Measurements from ENCODE around the gene CCDC158.
A peak's percentile ranks its signal among the peaks of the same experiment; 100 is the strongest.
"Not testable (repeated sequence)": the region's sequence is repeated elsewhere in the genome, so short reads cannot be mapped to it uniquely, and the experiment has no call there.

CCDC158 gene

DNA sequence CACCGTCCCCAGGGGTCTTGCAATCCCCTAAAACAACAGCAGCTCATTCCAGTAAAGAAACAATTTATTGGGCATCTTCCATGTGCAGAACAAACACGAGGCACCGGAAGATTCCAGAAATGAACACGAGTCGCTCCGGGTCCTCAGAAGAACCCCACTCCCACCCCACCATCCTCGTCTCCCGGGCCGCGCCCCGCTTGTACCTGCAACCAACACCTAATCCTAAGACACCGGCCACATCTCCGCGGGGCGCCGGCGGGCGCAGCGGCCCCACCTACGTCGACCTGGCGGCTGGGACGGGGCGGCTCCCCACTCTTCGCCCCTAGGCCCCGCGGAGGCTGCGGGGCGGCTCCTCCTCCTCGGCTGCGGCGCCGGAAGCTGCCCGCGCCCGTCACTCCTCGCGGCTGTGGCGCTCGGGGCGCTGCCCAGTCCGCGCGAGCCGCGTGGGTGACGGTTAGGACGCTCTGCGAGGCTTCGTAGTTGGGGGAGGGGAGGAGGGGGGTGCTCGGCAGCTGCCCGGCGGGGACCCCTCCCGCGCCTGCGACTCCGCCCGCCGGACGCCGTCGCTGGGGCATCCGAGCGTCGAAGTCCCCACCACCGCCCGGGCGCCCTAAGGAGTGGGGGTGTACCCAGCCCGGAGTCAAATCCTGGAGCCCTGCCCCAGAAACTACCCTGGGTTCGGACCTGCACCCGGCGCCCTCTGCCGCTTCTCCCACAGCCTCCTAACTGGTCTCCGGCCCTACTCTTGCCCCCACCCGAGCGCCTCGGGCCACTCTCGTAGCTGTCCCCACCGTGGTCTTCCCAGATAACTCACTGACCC is at the start of gene CCDC158:
CCDC158 (minus strand) TSS at position 380 of the 820 bp plus-strand sequence. CDS start 17,934 bp downstream, outside the sequence.
- Histone ChIP-seq H3K4me1 (ENCODE audit: control insufficient read depth in 5 of 5, insufficient read depth in 5 of 5, low read length in 5 of 5) (peaks cover 0 to 23% (median 11%) of the 10 kb centered on the region in 5 donors), H3K27ac (ENCODE audit: low read depth, low read length) (no peak within 1 kb of the TSS), H3K9me3 (ENCODE audit: control insufficient read depth in 5 of 5, low read length in 5 of 5) (no peaks in the 10 kb centered on the region), H3K36me3 (ENCODE audit: control insufficient read depth in 5 of 5, insufficient read depth in 5 of 5, low read length in 5 of 5) (no peaks in the 10 kb centered on the region), H3K27me3 (ENCODE audit: control insufficient read depth in 5 of 5, insufficient read depth in 4 of 5, low read length in 5 of 5) (no peaks in the 10 kb centered on the region), H3K9ac (ENCODE audit: low read length in 5 of 5) (peak within 1 kb of the TSS in 3 of 5 donors; percentile 1 to 52 (median 40)), H3K4me3 (ENCODE audit: low read depth in 1 of 5, low read length in 5 of 5) (peak within 1 kb of the TSS; percentile 53 to 75 (median 67))

DNA sequence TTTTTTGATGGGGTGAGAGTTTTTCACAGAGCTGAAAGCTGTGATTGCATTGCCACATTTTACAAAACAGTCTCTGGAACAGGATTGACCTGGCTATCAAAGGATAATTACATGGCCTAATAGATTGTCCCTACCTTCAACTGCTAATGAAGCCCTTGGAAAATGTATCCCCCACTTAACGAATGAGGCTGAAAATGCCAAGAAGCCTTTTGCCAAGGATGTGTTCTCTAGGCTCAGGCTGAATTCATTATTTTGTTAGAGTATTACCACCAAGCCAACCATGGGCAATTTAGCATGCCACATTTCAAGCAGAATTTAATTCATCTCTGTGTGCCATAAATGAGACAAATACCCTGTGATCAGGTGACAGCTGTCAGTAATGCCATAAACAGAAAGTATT is 49.6 kb upstream of the CCDC158 start:
- H3K9ac ChIP-seq (ENCODE audit: low read length in 5 of 5), result no peak overlapping the region
- no peaks in the 10 kb centered on the region for H3K27me3 ChIP-seq (ENCODE audit: control insufficient read depth in 5 of 5, insufficient read depth in 4 of 5, low read length in 5 of 5)
- no peaks in the 10 kb centered on the region for H3K36me3 ChIP-seq (ENCODE audit: control insufficient read depth in 5 of 5, insufficient read depth in 5 of 5, low read length in 5 of 5)
- no peak overlapping the region for H3K27ac ChIP-seq (ENCODE audit: low read depth, low read length)
- H3K9me3 ChIP-seq (ENCODE audit: control insufficient read depth in 5 of 5, low read length in 5 of 5), result no peaks in the 10 kb centered on the region
- no peaks in the 10 kb centered on the region for H3K4me1 ChIP-seq (ENCODE audit: control insufficient read depth in 5 of 5, insufficient read depth in 5 of 5, low read length in 5 of 5)
- H3K4me3 ChIP-seq (ENCODE audit: low read depth in 1 of 5, low read length in 5 of 5), result no peak overlapping the region

DNA sequence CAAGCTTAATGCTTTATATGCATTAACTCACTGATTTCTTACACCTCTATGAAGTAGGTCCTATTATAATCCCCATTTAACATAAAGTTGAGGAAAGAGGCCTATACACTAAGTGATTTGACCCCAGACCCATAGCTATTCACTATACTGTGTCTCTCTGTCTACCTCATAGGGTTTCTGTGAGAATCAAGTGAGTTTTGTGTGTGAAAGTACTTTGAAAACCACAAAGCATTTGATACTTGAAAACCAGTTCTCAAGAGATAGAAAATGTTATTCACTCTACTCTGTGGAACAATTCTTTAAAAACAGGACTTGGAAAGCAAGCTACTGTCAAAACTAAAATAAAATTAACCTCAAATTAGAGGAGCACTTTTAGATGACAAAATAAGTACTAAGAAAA is 49.1 kb upstream of the CCDC158 start:
- H3K27ac ChIP-seq (ENCODE audit: low read depth, low read length), result no peak overlapping the region
- no peaks in the 10 kb centered on the region for H3K27me3 ChIP-seq (ENCODE audit: control insufficient read depth in 5 of 5, insufficient read depth in 4 of 5, low read length in 5 of 5)

DNA sequence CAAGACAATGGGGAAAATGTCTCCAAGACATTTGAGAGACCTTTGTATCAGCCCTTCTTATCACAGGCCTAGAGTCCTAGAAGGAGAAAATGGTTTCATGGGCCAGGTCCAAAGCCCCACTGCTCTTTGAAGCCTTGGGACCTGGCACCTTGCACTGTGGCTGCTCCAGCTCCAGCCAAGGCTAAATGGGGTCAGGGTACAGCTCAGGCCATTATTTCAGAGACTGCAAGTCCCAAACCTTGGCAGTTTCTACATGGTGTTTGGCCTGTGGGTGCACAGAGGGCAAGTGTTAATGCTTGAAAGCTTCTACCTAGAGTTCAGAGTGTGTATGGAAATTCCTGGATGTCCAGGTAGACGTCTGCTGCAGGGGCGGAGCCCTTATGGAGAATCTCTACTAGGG is 42.6 kb upstream of the CCDC158 start:
- no peak overlapping the region for H3K27ac ChIP-seq (ENCODE audit: low read depth, low read length)
- peaks cover 0 to 12% (median 0%) of the 10 kb centered on the region in 5 donors for H3K4me1 ChIP-seq (ENCODE audit: control insufficient read depth in 5 of 5, insufficient read depth in 5 of 5, low read length in 5 of 5)
- H3K27me3 ChIP-seq (ENCODE audit: control insufficient read depth in 5 of 5, insufficient read depth in 4 of 5, low read length in 5 of 5), result no peaks in the 10 kb centered on the region
- peaks cover 0 to 13% (median 8%) of the 10 kb centered on the region in 5 donors for H3K9me3 ChIP-seq (ENCODE audit: control insufficient read depth in 5 of 5, low read length in 5 of 5)
- H3K9ac ChIP-seq (ENCODE audit: low read length in 5 of 5), result no peak overlapping the region
- peak overlapping the region in 1 of 5 donors; percentile 11 for H3K4me3 ChIP-seq (ENCODE audit: low read depth in 1 of 5, low read length in 5 of 5)
- no peaks in the 10 kb centered on the region for H3K36me3 ChIP-seq (ENCODE audit: control insufficient read depth in 5 of 5, insufficient read depth in 5 of 5, low read length in 5 of 5)

More for the DNA sequence above, 49.1 kb upstream of the CCDC158 start:
- Histone ChIP-seq H3K9me3 (ENCODE audit: control insufficient read depth in 5 of 5, low read length in 5 of 5) (no peaks in the 10 kb centered on the region), H3K4me1 (ENCODE audit: control insufficient read depth in 5 of 5, insufficient read depth in 5 of 5, low read length in 5 of 5) (no peaks in the 10 kb centered on the region), H3K4me3 (ENCODE audit: low read depth in 1 of 5, low read length in 5 of 5) (no peak overlapping the region), H3K9ac (ENCODE audit: low read length in 5 of 5) (no peak overlapping the region), H3K36me3 (ENCODE audit: control insufficient read depth in 5 of 5, insufficient read depth in 5 of 5, low read length in 5 of 5) (no peaks in the 10 kb centered on the region)

DNA sequence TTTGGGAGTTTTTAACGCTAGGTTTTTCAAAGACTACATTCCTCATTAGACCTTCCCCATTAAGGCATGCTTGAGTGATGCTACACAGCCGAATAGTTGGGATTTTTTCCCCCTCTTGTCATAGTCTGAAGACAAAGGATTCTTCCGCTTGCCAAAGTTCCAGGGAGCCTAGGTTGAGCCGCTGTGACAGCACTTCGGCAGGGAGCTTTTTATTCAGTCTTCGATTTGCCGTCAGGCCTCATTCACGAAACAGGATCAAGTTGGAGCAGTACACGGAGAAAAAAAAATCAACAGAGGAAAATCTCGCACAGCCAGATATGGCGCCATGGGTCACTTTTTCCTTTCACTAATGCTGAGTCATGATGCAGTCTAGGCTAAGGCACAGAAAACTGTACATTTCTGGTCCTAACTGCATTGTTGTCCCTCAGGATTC is 38.4 kb upstream of the CCDC158 start:
- Histone ChIP-seq H3K36me3 (ENCODE audit: control insufficient read depth in 5 of 5, insufficient read depth in 5 of 5, low read length in 5 of 5) (no peaks in the 10 kb centered on the region), H3K4me3 (ENCODE audit: low read depth in 1 of 5, low read length in 5 of 5) (no peak overlapping the region), H3K9me3 (ENCODE audit: control insufficient read depth in 5 of 5, low read length in 5 of 5) (peaks cover 0 to 13% (median 8%) of the 10 kb centered on the region in 5 donors), H3K27ac (ENCODE audit: low read depth, low read length) (no peak overlapping the region), H3K27me3 (ENCODE audit: control insufficient read depth in 5 of 5, insufficient read depth in 4 of 5, low read length in 5 of 5) (no peaks in the 10 kb centered on the region), H3K4me1 (ENCODE audit: control insufficient read depth in 5 of 5, insufficient read depth in 5 of 5, low read length in 5 of 5) (peaks cover 0 to 12% (median 0%) of the 10 kb centered on the region in 5 donors), H3K9ac (ENCODE audit: low read length in 5 of 5) (no peak overlapping the region)

DNA sequence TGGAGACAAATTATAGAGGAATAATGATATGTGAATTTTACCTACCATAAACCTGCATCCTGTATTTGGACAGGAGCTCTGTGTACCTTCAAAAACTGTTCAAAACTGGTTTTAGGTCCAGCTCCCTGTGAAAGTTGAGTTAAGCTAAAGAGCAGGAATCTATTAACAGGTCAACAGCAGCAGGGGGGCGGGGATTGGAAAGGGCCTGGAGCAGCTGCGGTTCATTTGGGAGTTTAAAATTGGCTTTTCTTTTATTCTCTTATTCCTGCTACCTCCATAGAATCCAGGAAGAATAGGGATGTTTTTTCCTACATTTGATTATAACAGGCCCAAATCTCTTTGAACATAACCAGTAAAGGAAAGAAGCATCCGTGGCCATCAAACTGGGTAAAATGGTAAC is 37.9 kb upstream of the CCDC158 start:
- Histone ChIP-seq H3K9me3 (ENCODE audit: control insufficient read depth in 5 of 5, low read length in 5 of 5) (peaks cover 0 to 10% (median 5%) of the 10 kb centered on the region in 5 donors), H3K27ac (ENCODE audit: low read depth, low read length) (no peak overlapping the region)

DNA sequence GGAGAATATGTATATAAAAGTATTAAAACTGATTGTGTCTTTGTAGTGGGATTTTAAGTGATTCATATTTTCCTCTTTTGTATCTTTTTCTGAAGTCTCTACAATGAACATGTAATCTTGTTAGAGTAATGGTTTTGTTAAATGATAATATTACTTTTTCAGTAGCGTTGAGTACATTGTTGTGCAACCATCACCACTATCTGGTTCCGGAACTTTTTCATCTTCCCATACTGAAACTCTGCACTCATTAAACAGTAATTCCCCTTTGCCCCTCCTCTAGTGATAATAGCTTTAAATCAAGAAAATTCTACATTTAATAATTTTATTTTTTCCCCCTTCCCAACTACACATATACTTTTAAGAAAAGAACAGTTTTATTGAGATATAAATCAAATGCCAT is 37.4 kb upstream of the CCDC158 start:
- no peak overlapping the region for H3K4me3 ChIP-seq (ENCODE audit: low read depth in 1 of 5, low read length in 5 of 5)
- no peak overlapping the region for H3K9ac ChIP-seq (ENCODE audit: low read length in 5 of 5)
- H3K9me3 ChIP-seq (ENCODE audit: control insufficient read depth in 5 of 5, low read length in 5 of 5), result peaks cover 0 to 5% (median under 1%) of the 10 kb centered on the region in 5 donors
- H3K27ac ChIP-seq (ENCODE audit: low read depth, low read length), result no peak overlapping the region
- no peaks in the 10 kb centered on the region for H3K36me3 ChIP-seq (ENCODE audit: control insufficient read depth in 5 of 5, insufficient read depth in 5 of 5, low read length in 5 of 5)
- H3K27me3 ChIP-seq (ENCODE audit: control insufficient read depth in 5 of 5, insufficient read depth in 4 of 5, low read length in 5 of 5), result no peaks in the 10 kb centered on the region
- H3K4me1 ChIP-seq (ENCODE audit: control insufficient read depth in 5 of 5, insufficient read depth in 5 of 5, low read length in 5 of 5), result peaks cover 0 to 12% (median 0%) of the 10 kb centered on the region in 5 donors

More for the DNA sequence above, 37.9 kb upstream of the CCDC158 start:
- Histone ChIP-seq H3K4me1 (ENCODE audit: control insufficient read depth in 5 of 5, insufficient read depth in 5 of 5, low read length in 5 of 5) (peaks cover 0 to 12% (median 0%) of the 10 kb centered on the region in 5 donors), H3K27me3 (ENCODE audit: control insufficient read depth in 5 of 5, insufficient read depth in 4 of 5, low read length in 5 of 5) (no peaks in the 10 kb centered on the region), H3K4me3 (ENCODE audit: low read depth in 1 of 5, low read length in 5 of 5) (no peak overlapping the region), H3K36me3 (ENCODE audit: control insufficient read depth in 5 of 5, insufficient read depth in 5 of 5, low read length in 5 of 5) (no peaks in the 10 kb centered on the region), H3K9ac (ENCODE audit: low read length in 5 of 5) (no peak overlapping the region)

DNA sequence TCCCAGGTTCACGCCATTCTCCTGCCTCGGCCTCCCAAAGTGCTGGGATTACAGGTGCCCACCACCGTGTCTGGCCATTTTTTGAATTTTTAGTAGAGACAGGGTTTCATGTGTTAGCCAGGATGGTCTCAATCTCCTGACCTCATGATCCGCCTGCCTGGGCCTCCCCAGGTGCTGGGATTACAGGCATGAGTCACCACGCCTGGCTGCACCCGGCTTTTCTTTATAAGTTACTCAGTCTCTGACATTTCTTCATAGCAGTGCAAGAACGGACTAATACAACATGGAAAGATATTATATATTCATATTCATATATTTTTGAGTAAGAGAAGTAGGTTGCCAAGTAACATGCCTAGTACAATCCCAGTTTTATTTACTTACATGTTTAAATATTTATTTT is 36.9 kb upstream of the CCDC158 start:
- H3K27ac ChIP-seq (ENCODE audit: low read depth, low read length), result no peak overlapping the region
- H3K27me3 ChIP-seq (ENCODE audit: control insufficient read depth in 5 of 5, insufficient read depth in 4 of 5, low read length in 5 of 5), result no peaks in the 10 kb centered on the region
- no peak overlapping the region for H3K9ac ChIP-seq (ENCODE audit: low read length in 5 of 5)
- H3K36me3 ChIP-seq (ENCODE audit: control insufficient read depth in 5 of 5, insufficient read depth in 5 of 5, low read length in 5 of 5), result no peaks in the 10 kb centered on the region
- H3K4me1 ChIP-seq (ENCODE audit: control insufficient read depth in 5 of 5, insufficient read depth in 5 of 5, low read length in 5 of 5), result peaks cover 0 to 12% (median 0%) of the 10 kb centered on the region in 5 donors
- peaks cover 0 to 2% (median 0%) of the 10 kb centered on the region in 5 donors for H3K9me3 ChIP-seq (ENCODE audit: control insufficient read depth in 5 of 5, low read length in 5 of 5)
- no peak overlapping the region for H3K4me3 ChIP-seq (ENCODE audit: low read depth in 1 of 5, low read length in 5 of 5)

DNA sequence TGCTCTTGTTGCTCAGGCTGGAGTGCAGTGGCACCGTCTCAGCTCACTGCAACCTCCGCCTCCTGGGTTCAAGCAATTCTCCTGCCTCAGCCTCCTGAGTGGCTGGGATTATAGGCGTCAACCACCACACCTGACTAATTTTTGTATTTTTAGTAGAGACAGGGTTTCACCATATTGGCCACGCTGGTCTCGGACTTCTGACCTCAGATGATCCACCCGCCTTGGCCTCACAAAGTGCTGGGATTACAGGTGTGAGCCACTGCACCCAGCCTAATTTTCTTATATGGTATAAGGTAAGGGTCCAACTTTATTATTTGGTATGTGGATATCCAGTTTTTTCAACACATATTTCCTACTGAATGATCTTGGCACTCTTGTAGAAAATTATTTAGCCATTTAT is 33.1 kb upstream of the CCDC158 start:
- not testable (repeated sequence) for H3K4me3 ChIP-seq (ENCODE audit: low read depth in 1 of 5, low read length in 5 of 5); H3K9ac ChIP-seq (ENCODE audit: low read length in 5 of 5); H3K27ac ChIP-seq (ENCODE audit: low read depth, low read length); H3K9me3 ChIP-seq (ENCODE audit: control insufficient read depth in 5 of 5, low read length in 5 of 5); H3K36me3 ChIP-seq (ENCODE audit: control insufficient read depth in 5 of 5, insufficient read depth in 5 of 5, low read length in 5 of 5); H3K27me3 ChIP-seq (ENCODE audit: control insufficient read depth in 5 of 5, insufficient read depth in 4 of 5, low read length in 5 of 5); H3K4me1 ChIP-seq (ENCODE audit: control insufficient read depth in 5 of 5, insufficient read depth in 5 of 5, low read length in 5 of 5)

DNA sequence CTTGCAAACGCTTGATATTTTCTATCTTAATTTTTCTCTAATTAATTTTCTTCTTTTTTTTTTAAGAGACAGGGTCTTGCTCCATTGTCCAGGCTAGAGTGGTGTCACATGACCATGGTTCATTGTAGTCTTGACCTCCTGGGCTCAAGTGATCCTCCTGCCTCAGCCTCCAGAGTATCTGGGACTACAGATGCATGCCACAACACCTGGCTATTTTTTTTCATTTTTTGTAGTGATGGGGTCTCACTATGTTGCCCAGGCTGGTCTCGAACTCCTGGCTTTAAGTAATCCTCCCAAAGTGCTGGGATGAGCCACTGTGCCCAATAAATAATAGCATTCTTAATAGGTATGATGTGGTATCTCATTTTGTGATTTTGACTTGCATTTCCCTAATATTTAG is 32.3 kb upstream of the CCDC158 start:
- Histone ChIP-seq H3K27me3 (ENCODE audit: control insufficient read depth in 5 of 5, insufficient read depth in 4 of 5, low read length in 5 of 5) (no peaks in the 10 kb centered on the region), H3K4me3 (ENCODE audit: low read depth in 1 of 5, low read length in 5 of 5) (no peak overlapping the region), H3K9me3 (ENCODE audit: control insufficient read depth in 5 of 5, low read length in 5 of 5) (no peaks in the 10 kb centered on the region), H3K36me3 (ENCODE audit: control insufficient read depth in 5 of 5, insufficient read depth in 5 of 5, low read length in 5 of 5) (no peaks in the 10 kb centered on the region), H3K4me1 (ENCODE audit: control insufficient read depth in 5 of 5, insufficient read depth in 5 of 5, low read length in 5 of 5) (peaks cover 0 to 5% (median 0%) of the 10 kb centered on the region in 5 donors), H3K27ac (ENCODE audit: low read depth, low read length) (no peak overlapping the region), H3K9ac (ENCODE audit: low read length in 5 of 5) (no peak overlapping the region)
